T-helper 9 cell (primary cell): ENCODE results near the gene PCDHGB1.
A peak's percentile ranks its signal among the peaks of the same experiment; 100 is the strongest.
"Not testable (repeated sequence)": the region's sequence is repeated elsewhere in the genome, so short reads cannot be mapped to it uniquely, and the experiment has no call there.

Experiments used
- DNase-seq: peaks from one replicate; pipeline ENCODE4 v3.0.0-alpha.2; 2020
- total RNA-seq, 2 donors: gene quantifications; one replicate each; lab custom pipeline; 2026; lab: John Stamatoyannopoulos, UW

PCDHGB1 gene
- total RNA-seq: 0 to 0.24 reads per million in 2 donors

GRCh38 chr5:141349917-141350619, at the start of gene PCDHGB1:
Gene PCDHGB1 (plus strand): TSS chr5:141350099. CDS start chr5:141350261, 162 bp downstream.
- DNase-seq: peak; percentile 22

DNA sequence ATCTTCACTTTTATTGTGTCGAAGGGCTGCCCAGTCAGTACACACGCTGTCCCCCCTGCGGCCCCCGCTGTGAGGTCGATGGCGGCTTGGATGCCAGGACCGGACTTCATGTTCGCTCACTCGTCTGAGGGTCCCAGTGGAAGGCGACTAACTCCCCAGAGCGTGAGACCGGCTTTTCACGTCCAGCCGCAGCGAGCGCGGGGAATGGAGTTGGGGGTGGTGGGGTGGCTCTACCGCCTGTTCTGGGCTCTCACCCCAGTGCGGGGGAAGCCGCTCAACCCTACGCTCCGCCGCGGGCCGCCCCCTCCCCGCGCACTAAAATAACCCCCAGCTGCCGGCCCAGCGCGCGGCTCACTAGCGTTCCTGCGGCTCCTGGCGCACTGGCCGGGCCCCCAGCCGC, 46.1 kb upstream of the PCDHGB1 start, which contains the start of gene SLC25A2:
TSS of gene SLC25A2 (minus strand) at position 294 of the 400 bp plus-strand sequence. CDS start at position 110, 184 bp downstream.
- no peak for DNase-seq

DNA sequence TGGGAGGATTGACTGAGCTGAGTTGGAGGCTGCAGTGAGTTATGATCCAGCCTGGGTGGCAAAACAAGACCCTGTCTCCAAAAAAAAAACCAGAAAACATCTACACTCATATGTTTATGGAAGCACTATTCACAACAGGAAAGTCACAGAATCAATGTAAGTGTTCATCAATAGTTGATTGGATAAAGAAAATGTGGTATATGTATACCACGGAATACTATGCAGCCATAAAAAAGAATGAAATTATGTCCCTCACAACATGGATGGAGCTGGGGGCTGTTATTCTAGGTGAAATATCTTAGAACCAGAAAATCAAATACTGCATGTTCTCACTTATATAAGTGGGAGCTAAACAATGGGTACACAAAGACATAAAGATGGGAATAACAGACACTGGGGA, 43.3 kb upstream of the PCDHGB1 start:
- no peak for DNase-seq

DNA sequence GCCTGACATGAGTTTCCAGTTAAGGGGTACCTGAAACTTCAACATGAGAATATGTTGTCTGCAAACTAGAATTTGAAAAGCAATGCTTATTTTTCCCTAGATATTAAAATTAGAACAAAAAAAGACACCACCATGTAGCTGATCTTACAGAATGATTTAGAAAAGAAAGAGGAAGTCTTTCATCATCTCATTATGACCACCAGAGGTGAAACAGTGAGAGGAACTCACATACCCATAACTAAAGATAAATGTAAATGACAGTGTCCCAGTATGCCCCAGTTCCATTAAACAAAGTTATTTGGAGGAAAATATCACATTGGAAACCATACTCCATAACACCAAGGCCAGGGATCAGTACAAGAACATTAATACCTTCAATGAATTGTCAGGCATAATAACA, 36.2 kb upstream of the PCDHGB1 start:
- DNase-seq: no peak

- not testable (repeated sequence) for DNase-seq
Measured at GRCh38 chr5:141316963-141317362, 32.9 kb upstream of the PCDHGB1 start.

- DNase-seq: no peak
Measured at GRCh38 chr5:141319202-141319601, 30.7 kb upstream of the PCDHGB1 start.

DNA sequence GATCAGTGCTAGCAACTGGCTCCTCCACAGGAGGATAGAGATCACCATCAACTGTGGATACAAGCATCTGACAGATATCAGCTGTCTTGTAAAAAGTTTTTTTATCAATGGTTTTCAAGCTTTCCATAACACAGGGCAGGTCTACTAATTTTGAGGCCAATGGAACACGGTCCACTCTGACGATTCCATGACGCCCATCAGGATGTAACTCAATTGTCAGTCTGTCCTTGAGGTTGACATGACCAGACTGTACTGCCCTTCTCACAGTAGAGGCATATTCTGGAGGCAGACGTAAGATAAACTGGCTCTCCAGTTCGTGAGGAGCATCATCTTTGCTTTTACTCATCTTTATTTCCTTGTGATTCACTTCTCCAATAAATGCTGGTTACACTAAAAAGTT, 30.2 kb upstream of the PCDHGB1 start:
- DNase-seq: no peak

DNA sequence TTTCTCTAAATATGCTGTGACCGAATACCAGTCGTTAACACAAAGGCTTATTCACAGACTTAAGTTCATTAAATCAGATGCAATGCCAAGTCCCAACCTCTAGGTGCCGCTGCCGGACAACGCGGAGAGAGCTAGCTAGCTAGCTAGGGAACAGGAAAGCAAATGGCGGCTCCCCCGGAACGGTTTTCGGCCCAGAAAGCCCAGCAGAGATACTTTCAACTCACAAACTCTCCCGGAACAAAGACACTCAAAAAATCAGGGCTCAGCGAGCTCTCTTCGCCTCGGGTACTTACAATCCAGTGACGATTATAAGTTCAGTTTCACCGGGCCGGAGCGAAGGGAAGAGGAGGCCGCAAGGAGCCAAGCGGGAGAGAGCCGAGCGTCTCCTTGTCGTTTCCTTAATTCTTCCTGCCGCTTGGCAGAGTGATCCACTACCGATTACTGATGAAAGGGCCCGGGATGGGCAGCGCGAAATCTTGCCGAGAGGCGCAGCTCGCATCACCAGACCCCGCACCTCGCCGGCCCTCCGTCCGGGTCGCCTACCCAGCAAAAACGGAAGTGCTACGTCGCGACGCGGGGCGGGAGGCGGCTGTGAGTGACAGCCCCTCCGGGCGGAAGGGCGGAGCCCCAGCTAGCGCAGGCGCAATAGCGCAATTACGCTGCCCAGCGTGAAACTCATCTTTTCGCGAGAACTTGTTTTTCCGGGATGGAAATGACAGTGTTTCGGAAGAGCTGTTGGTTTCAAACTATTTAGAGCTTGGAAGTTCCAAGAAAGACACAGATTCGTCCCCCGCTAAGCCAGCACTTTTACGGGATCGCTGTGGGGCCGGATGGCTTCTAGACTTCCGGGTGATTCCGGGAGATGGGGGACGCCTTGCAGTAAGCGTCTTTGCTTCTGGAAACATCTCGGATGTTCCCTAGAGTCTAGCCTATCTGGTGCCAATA, 29.4 kb upstream of the PCDHGB1 start, which contains the start of gene TAF7:
TSS of gene TAF7 (minus strand) at position 560 of the 945 bp plus-strand sequence. CDS start 740 bp downstream, outside the sequence.
- DNase-seq: peak; percentile 87

- no peak for DNase-seq
Measured at GRCh38 chr5:141322261-141322660, 27.6 kb upstream of the PCDHGB1 start.

- peak; percentile 53 for DNase-seq
Measured at GRCh38 chr5:141326088-141326854, 23.6 kb upstream of the PCDHGB1 start.

DNA sequence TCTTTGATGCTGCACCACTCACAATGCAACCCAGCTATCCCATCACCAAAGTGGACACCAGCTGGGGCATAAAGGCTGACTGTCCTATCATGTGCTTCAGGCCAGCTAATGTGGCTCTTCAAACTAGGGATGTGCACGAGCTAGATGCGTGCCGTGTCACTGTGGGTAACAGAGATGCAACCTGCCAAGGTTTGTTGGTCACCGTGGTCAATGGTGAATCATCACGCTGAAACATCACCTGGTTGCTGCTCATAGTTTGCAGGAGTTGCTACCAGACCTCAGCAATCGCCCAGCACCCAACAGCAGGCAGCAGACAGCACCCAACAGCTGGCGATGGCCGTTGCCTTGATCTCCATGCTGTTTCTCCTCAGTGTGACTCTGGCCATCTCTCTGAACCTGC, 21.7 kb upstream of the PCDHGB1 start:
- no peak for DNase-seq

- no peak for DNase-seq
Measured at GRCh38 chr5:141330299-141331080, 19.4 kb upstream of the PCDHGB1 start, which contains the start of gene PCDHGA1. Gene PCDHGA1 (plus strand): TSS chr5:141330514.

DNA sequence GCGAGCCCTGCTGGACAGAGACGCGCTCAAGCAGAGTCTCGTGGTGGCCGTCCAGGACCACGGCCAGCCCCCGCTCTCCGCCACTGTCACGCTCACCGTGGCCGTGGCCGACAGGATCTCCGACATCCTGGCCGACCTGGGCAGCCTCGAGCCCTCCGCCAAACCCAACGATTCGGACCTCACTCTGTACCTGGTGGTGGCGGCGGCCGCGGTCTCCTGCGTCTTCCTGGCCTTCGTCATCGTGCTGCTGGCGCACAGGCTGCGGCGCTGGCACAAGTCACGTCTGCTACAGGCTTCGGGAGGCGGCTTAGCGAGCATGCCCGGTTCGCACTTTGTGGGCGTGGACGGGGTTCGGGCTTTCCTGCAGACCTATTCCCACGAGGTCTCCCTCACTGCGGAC, 17.3 kb upstream of the PCDHGB1 start:
- not testable (repeated sequence) for DNase-seq

DNA sequence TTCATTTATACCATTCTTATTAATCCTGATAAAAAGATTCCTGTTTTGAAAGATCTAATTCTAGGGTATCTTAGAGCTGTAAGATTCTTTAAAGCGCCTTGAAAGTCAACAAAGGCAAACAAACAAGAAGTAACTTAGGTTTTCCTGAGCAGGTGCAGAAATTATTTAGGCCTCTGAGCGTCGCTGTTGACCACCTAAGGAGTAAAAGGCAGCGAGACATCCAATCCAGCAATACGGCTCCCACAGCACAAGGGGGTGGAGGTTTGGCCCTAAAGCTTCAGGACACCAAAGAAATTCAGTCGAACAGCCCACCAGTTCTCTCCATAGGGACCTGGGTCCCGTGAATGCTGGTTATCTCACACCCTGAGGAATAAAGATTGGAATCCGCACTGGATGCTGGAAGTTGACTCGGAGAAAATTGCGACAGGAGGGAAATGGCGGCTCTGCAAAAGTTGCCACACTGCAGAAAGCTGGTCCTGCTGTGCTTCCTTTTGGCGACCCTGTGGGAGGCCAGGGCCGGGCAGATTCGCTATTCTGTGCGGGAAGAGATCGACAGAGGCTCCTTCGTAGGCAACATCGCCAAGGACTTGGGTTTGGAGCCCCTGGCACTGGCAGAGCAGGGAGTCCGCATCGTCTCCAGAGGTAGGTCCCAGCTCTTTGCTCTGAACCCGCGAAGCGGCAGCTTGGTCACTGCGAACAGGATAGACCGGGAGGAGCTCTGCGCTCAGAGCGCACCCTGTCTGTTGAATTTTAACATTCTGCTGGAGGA, 11.2 kb upstream of the PCDHGB1 start, which contains the start of gene PCDHGA2:
TSS of gene PCDHGA2 (plus strand) at position 223 of the 769 bp plus-strand sequence.
- no peak for DNase-seq

- not testable (repeated sequence) for DNase-seq
Measured at GRCh38 chr5:141340781-141341354, 9.0 kb upstream of the PCDHGB1 start.

- DNase-seq: no peak
Measured at GRCh38 chr5:141342773-141343172, 7.1 kb upstream of the PCDHGB1 start.

- no peak for DNase-seq
Measured at GRCh38 chr5:141343242-141343952, 6.5 kb upstream of the PCDHGB1 start, which contains the start of gene PCDHGA3. Gene PCDHGA3 (plus strand): TSS chr5:141343829. CDS start chr5:141344034, 205 bp downstream.

DNA sequence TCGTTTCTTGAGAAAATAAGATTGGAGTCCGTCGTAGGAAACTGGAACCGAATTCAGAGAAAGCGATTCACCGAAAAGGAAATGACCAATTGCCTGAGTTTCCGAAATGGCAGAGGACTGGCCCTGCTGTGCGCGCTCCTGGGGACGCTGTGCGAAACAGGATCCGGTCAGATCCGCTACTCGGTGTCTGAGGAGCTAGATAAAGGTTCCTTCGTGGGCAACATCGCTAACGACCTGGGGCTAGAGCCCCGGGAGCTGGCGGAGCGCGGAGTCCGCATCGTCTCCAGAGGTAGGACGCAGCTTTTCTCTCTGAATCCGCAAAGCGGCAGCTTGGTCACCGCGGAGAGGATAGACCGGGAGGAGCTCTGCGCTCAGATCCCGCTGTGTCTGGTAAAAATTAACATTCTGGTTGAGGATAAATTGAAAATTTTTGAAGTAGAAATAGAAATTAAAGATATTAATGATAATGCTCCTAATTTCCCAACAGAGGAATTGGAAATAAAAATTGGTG, 5.9 kb upstream of the PCDHGB1 start:
- DNase-seq: no peak

DNA sequence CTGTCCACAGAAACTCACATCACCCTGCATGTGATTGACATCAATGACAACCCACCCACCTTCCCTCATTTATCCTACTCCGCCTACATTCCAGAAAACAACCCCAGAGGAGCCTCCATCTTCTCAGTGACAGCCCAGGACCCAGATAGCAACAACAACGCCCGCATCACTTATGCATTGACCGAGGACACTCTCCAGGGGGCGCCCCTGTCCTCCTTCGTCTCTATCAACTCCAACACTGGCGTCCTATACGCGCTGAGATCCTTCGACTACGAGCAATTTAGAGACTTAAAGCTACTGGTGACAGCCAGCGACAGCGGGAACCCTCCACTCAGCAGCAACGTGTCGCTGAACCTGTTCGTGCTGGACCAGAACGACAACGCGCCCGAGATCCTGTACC, 4.6 kb upstream of the PCDHGB1 start:
- DNase-seq: no peak
